ENCODE data around the gene BSCL2.

DNA sequence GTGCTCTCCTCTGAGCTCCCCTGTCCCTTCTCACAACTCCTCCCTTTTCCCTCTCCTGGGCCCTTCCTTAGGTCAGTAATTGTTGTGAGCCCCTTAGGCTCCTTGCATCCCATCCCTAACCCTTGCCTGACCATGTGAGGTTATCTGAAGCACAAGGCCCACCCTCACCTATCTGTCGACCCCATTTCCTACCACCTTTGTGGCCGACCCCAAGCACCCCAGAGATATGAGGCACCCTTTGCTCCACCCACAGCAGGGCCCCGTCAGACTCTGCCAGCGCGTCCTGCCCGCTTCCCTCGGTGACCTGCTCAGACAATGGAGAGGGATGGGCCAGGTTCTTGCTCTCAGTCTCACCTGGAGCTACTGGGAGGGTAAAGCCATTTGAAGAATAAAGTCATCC, 1.6 kb upstream of the BSCL2 start:
- TF ChIP-seq CC2D1A (CRISPR knock-in tag; IDR thresholded peaks at IDR 0.05) = no peak
- TF ChIP-seq POLR2AphosphoS5 (IDR thresholded peaks at IDR 0.05; ENCODE audit: low read depth, low read length) = no peak
- TF ChIP-seq, protein P1, sequence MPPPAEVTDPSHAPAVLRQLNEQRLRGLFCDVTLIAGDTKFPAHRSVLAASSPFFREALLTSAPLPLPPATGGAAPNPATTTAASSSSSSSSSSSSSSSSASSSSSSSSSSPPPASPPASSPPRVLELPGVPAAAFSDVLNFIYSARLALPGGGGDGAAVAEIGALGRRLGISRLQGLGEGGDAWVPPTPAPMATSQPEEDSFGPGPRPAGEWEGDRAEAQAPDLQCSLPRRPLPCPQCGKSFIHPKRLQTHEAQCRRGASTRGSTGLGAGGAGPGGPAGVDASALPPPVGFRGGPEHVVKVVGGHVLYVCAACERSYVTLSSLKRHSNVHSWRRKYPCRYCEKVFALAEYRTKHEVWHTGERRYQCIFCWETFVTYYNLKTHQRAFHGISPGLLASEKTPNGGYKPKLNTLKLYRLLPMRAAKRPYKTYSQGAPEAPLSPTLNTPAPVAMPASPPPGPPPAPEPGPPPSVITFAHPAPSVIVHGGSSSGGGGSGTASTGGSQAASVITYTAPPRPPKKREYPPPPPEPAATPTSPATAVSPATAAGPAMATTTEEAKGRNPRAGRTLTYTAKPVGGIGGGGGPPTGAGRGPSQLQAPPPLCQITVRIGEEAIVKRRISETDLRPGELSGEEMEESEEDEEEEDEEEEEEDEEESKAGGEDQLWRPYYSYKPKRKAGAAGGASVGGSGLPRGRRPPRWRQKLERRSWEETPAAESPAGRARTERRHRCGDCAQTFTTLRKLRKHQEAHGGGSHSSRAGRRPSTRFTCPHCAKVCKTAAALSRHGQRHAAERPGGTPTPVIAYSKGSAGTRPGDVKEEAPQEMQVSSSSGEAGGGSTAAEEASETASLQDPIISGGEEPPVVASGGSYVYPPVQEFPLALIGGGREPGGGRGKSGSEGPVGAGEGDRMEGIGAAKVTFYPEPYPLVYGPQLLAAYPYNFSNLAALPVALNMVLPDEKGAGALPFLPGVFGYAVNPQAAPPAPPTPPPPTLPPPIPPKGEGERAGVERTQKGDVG (CRISPR knock-in tag; IDR thresholded peaks at IDR 0.05; ENCODE audit: borderline replicate concordance) = no peak
- TF ChIP-seq RFX3 (CRISPR knock-in tag; IDR thresholded peaks at IDR 0.05) = no peak
- TF ChIP-seq IRF2 (CRISPR knock-in tag; IDR thresholded peaks at IDR 0.05) = no peak
- no peak for TF ChIP-seq ZNF274 (CRISPR knock-in tag; IDR thresholded peaks at IDR 0.05)
- TF ChIP-seq, protein P2, sequence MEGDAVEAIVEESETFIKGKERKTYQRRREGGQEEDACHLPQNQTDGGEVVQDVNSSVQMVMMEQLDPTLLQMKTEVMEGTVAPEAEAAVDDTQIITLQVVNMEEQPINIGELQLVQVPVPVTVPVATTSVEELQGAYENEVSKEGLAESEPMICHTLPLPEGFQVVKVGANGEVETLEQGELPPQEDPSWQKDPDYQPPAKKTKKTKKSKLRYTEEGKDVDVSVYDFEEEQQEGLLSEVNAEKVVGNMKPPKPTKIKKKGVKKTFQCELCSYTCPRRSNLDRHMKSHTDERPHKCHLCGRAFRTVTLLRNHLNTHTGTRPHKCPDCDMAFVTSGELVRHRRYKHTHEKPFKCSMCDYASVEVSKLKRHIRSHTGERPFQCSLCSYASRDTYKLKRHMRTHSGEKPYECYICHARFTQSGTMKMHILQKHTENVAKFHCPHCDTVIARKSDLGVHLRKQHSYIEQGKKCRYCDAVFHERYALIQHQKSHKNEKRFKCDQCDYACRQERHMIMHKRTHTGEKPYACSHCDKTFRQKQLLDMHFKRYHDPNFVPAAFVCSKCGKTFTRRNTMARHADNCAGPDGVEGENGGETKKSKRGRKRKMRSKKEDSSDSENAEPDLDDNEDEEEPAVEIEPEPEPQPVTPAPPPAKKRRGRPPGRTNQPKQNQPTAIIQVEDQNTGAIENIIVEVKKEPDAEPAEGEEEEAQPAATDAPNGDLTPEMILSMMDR (CRISPR knock-in tag; IDR thresholded peaks at IDR 0.05) = no peak
- no peak for TF ChIP-seq ZNF335 (CRISPR knock-in tag; IDR thresholded peaks at IDR 0.05)

Data from HepG2 (cell line).